Stimulated activated CD8-positive, alpha-beta memory T cell treated with anti-CD3 and anti-CD28 coated beads, Interleukin-2, amount 100 ng/mL, for 48 hours (primary cell): ENCODE results near the gene LIMK1.
"Not testable (repeated sequence)": the region's sequence is repeated elsewhere in the genome, so short reads cannot be mapped to it uniquely, and the experiment has no call there.

Source experiments
- DNase-seq, 2 donors: peaks; one replicate each; pipeline ENCODE4 v3.0.0-alpha.2; 2020; ENCODE audit warnings: low read depth in 2 of 2

Gene LIMK1

GRCh38 chr7:74126220-74126880, 42.7 kb downstream of the LIMK1 start:
- no peak for DNase-seq

GRCh38 chr7:74129887-74130286, 46.3 kb downstream of the LIMK1 start:
- DNase-seq = no peak

GRCh38 chr7:74130518-74130917, 46.9 kb downstream of the LIMK1 start:
- DNase-seq = no peak

DNA sequence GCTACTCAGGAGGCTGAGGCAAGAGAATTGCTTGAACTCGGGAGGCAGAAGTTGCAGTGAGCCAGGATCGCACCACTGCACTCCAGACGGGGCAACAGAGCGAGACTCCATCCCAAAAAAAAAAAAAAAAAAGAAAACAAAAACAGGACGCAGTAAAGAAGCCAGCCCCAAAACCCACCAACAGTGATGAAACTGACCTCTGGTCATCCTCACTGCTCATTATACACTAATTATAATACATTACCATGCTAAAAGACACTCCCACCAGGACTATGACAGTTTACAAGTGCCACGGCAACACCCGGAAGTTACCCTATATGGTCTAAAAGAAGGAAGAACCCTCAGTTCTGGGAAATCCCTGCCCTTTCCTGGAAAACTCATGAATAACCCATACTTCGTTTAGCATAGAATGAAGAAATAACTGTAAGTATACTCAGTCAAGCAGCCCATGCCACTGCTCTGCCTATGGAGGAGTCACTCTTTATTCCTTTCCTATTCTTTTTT, 50.6 kb downstream of the LIMK1 start:
- no peak for DNase-seq

DNA sequence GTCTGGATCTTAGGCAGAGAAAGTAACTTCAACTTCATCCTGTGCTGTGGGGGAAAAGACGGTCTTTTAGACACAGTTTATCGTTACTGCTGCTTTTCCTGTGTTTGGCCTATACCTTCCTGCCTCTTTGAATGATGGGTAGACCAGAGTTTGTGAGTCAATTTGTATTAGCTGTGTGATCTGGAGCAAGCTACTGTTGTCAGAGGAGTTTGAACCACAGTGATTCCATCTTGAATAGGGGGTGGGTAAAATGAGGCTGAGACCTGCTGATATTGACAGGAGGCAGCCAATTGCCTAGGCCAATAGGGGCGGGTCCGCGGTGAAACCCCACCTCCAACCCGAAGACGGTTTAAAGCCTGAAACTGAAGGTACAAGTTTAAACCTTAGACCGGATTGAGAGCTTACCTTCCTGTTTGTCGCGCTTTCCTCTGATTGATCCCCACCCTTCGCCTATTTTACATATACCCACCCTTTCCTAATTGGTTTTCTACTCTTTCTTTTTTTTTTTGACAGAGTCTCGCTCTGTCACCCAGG, 54.8 kb downstream of the LIMK1 start:
- DNase-seq = no peak

- DNase-seq = no peak
Measured at GRCh38 chr7:74138945-74139843, 55.6 kb downstream of the LIMK1 start.

DNA sequence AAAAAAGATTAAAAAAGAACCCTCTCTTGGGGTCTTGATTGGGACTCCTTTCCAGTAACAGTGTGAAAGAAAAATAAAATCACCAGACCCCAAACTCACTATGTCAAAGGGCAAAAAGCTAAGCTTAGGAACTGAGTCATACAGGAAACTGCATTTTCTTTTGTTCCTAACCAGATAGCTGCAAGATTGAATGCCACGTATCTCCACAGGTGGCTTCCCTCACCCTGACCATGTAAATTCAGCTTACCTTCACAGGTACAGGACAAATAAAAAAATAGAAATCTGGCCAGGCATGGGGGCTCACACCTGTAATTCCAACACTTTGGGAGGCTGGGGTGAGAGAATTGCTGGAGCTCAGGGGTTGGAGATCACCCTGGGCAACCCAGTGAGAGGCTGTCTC, 58.1 kb downstream of the LIMK1 start:
- DNase-seq = no peak

DNA sequence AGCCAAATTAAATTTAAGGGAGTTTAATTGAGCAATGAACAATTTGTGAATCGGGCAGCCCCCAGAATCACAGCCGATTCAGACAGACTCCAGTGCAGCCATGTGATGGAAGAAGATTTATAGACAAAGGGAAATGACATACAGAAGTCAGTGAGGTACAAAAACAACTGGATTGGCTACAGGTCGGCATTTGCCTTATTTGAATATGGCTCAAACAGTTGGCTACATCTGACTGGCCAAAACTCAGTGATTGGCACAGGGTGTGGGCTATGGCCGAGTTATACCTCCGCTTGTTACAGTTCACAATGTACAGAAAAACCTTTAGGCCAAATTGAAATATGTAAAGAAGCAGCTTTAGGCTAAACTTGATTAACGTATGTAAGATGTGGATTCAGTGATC, 59.8 kb downstream of the LIMK1 start:
- no peak for DNase-seq

GRCh38 chr7:74148491-74148890, 64.9 kb downstream of the LIMK1 start:
- DNase-seq = no peak

DNA sequence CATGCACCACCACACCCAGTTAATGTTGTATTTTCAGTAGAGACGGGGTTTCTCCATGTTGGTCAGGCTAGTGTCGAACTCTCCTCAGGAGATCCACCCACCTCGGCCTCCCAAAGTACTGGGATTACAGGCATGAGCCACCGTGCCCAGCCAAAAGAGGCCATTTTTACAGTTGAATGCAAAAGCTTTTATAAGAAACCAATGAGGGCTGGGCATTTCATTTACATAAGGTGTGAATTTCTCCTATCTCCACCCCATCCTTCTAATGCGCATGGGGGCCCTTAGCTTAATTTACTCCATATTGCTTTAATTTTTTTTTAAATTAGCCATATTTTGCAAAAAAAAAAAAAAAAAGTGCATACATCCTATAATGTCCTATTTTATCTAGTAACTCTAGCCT, 65.5 kb downstream of the LIMK1 start:
- DNase-seq = no peak

- DNase-seq = no peak
Measured at GRCh38 chr7:74149603-74150002, 66.0 kb downstream of the LIMK1 start.

DNA sequence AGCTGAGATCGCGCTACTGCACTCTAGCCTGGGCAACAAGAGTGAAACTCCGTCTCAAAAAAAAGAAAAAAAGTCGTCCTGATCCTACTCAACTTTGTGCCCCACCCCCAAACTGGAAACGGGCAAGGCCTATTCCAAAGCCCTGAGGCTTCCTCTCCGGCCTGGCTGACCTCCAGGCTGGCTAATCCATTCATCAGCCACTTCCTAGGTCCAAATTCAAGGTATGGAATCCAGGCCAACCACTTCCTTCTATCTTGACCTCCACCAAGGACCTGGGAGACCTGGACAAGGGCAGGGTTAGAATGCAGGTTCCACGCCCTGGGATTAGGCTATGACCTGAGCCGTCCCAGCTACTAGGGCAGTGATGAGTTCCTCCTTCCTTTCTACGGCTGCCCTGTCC, 70.1 kb downstream of the LIMK1 start:
- DNase-seq = no peak

DNA sequence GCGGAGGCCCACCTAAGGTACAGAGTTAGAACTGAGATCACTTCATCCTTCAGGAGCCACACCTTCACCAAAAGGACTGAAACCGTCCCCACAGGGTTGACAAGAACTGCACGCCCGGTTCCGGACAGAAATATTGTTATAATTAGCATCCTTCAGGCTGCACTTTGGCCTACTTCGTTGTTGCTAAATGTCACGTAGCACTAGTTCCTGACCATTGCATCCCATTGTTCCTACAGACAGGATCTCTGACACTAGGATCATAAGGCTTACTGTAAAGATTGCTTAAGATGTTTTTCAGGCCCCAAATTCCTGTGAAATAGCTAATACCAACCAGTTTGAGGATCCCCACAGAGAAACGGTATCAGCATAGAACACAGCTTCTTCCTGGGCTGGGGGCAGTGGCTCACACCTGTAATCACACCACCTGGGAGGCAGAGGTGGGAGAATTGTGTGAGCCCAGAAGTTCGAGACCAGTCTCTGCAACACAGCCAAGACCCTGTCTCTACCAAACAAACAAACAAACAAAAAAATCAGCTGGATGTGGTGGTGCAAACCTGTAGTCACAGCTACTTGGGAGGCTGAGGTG, 72.3 kb downstream of the LIMK1 start:
- no peak for DNase-seq

DNA sequence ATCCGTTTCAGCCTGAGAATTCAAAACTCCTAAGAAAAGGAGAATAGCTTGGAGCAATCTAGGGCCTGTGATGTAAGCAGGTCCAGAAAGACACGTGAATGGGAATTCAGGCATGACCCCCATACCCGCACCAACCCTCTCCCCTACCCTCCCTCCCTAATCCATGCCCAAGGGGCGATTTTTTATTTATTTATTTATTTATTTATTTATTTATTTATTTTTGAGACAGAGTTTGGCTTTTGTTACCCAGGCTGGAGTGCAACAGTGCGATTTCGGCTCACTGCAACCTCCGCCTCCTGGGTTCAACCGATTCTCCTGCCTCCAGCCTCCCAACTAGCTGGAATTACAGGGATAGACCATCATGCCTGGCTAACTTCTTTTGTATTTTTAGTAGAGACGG, 74.0 kb downstream of the LIMK1 start:
- no peak for DNase-seq

DNA sequence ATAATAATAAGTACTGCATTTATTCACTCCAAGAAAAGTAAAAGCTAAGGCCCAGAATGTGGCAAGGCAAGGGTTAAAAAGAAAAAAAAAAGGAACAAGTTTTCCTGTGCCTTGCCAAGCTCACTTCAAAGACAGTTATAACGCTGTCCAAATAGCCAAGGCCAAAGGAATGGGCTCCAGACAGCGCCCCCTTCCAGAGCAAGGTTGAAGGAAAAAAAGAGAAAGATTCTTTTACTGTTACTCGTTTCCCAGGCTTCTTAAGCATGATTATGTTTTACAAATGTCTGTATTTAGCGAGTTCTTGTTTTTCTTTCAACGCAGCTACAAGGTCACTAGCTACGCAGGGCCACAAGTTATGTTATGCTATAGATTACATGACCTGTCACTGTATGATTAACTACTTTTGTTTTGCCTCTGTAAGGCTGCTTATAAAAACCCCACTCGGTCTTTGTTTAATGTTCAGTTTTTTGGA, 81.4 kb downstream of the LIMK1 start:
- no peak for DNase-seq

- no peak for DNase-seq
Measured at GRCh38 chr7:74165867-74166593, 82.4 kb downstream of the LIMK1 start.

GRCh38 chr7:74167324-74167723, 83.7 kb downstream of the LIMK1 start:
- DNase-seq = not testable (repeated sequence)
